HG03064 (cell line): ENCODE results near the gene OSBPL3.
"Not testable (repeated sequence)": the region's sequence is repeated elsewhere in the genome, so short reads cannot be mapped to it uniquely, and the experiment has no call there.

Experiments
- ATAC-seq: cut with Tn5 transposase; IDR thresholded peaks from one replicate; pipeline ENCODE4 v1.9.1; 2021; ENCODE audit warnings: low read depth; ENCODE audit not compliant: unreplicated experiment

OSBPL3 gene, protein sequence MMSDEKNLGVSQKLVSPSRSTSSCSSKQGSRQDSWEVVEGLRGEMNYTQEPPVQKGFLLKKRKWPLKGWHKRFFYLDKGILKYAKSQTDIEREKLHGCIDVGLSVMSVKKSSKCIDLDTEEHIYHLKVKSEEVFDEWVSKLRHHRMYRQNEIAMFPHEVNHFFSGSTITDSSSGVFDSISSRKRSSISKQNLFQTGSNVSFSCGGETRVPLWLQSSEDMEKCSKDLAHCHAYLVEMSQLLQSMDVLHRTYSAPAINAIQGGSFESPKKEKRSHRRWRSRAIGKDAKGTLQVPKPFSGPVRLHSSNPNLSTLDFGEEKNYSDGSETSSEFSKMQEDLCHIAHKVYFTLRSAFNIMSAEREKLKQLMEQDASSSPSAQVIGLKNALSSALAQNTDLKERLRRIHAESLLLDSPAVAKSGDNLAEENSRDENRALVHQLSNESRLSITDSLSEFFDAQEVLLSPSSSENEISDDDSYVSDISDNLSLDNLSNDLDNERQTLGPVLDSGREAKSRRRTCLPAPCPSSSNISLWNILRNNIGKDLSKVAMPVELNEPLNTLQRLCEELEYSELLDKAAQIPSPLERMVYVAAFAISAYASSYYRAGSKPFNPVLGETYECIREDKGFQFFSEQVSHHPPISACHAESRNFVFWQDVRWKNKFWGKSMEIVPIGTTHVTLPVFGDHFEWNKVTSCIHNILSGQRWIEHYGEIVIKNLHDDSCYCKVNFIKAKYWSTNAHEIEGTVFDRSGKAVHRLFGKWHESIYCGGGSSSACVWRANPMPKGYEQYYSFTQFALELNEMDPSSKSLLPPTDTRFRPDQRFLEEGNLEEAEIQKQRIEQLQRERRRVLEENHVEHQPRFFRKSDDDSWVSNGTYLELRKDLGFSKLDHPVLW

DNA sequence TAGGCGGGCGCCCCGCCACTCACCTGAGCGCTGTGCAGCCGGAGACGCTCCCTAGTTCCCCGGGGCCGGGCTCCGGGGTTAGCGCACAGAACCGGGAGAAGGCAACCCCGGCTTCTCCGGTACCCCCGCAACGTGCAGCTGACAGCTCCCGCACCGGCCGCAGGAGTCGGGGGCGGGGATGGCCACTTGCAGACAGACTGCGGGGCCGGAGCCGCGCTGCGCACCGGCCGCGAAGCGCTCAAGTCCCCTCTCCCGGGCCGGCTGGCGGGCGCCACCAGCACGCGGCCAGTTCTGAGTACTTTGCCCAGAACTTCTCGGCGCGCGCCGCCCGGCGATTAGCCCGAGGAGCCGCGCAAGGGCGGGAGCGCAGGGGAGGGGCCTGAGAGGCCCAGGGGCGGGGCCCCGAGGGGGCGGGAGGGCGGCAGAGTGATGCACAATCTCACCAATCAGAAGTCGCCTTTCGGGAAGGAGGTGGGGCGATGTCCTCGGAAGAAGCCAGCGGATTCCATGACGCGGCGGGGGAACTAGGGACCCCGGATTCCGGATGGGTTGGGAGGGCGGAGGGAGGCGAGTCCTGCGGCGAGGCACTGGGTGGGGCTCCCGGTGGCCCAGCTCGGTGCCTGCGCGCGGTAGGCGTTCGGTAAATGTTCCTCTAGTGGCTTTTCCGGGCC, at the start of gene OSBPL3:
TSS of gene OSBPL3 (minus strand) at position 316 of the 671 bp plus-strand sequence. CDS start 87,706 bp downstream, outside the sequence.
- ATAC-seq: peak; percentile 65

DNA sequence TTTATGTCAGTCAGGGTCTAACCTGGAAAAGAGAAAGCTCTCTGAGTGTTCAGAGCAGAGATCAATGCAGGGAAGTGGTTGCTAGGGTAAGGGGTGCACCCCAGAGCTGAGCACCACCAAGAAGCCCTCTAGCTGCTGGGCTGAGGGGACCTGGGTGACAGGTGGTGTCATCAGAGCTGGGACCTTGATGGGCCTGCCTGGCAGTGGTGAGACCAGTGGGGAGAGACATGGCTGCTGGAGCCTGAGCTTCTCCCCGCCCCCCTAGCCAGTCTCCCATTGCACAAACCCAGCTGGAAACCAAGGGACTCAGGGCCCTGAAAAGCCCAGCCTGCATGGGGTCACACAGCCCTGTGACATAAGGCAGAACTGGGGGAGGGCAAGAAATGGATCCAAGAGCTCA, 49.1 kb upstream of the OSBPL3 start:
- no peak for ATAC-seq

- ATAC-seq: no peak
Measured at GRCh38 chr7:25028370-25029021, 48.5 kb upstream of the OSBPL3 start.

GRCh38 chr7:25026156-25026555, 46.2 kb upstream of the OSBPL3 start:
- no peak for ATAC-seq

- ATAC-seq: no peak
Measured at GRCh38 chr7:25025218-25025671, 45.3 kb upstream of the OSBPL3 start.

- no peak for ATAC-seq
Measured at GRCh38 chr7:25024066-25024465, 44.1 kb upstream of the OSBPL3 start.

GRCh38 chr7:25017671-25018070, 37.7 kb upstream of the OSBPL3 start:
- not testable (repeated sequence) for ATAC-seq

GRCh38 chr7:25014756-25015155, 34.8 kb upstream of the OSBPL3 start:
- ATAC-seq: no peak

- not testable (repeated sequence) for ATAC-seq
Measured at GRCh38 chr7:25012710-25013109, 32.7 kb upstream of the OSBPL3 start.

GRCh38 chr7:25012254-25012653, 32.3 kb upstream of the OSBPL3 start:
- no peak for ATAC-seq

DNA sequence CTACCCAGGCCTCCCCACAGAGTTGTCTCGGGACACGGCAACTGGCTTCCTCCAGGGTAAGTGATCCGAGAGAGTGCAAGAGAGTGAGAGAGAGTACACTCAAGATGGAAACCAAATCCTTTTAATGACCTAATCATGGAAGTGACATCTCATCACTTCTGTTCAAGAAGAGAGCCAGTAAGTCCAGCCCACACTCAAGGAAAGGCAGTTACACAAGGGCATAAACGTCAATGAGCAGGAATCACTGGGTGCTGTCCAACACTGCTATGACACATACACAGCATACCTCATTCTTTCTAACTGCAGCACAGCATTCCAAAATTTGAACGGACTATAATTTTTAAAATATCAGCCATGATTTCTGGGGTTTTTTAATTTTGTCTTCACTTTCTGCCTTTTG, 29.3 kb upstream of the OSBPL3 start:
- ATAC-seq: no peak

GRCh38 chr7:25007668-25008067, 27.7 kb upstream of the OSBPL3 start:
- no peak for ATAC-seq

DNA sequence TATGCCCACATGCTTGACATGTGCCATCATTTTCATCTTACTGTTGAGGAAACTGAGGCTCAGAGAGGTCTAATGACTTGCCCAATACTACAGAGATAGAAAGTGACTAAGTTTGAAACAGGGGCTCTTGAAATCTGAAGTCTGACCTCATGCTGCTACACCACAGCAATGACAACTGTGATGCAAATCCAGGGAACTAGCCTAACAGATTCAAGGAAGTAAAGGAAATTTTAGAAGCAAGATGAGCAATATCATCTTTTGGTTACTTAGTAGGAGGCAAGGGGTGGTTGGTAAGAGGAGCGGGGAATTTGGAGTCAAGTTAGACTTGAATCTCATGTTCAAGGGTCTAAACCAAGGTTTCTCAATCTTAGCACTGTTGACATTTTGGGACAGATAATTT, 26.3 kb upstream of the OSBPL3 start:
- ATAC-seq: no peak

DNA sequence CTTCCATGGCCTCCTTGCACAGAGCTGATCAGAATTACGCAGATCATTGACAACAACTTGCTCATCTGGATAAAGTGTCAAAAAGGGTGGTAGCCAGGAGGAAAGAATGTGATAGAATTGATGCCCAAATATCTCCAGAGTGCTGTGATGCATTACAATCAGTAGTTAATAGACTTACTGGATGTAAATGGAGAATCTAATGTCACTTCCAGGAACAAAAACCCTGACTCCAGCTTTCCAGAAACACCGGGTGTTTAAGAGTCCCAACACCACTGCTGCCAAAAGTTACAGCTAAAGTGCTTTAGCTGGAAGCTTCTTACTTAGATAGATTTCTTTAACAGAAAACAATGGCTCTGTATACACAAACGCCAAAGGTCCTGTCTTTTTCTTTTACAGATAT, 25.7 kb upstream of the OSBPL3 start:
- no peak for ATAC-seq

DNA sequence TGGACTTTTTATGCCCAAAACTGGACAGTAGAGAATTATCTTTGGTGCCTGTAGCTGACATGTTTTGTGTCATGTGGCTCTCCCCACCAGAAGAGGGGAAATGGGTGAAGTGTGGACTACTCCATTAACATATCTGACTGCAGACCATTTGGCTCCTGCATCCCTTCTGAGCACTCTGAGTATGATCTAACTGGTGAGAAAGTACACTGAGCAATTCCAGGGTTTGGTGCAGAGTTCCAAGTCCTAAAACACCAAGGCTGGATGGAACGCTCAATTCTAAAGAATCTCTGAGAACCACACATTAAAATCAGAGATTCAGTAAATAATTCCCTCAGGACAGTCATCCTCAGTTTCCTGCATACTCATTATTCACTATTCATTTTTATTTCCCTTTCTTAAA, 22.8 kb upstream of the OSBPL3 start:
- no peak for ATAC-seq

DNA sequence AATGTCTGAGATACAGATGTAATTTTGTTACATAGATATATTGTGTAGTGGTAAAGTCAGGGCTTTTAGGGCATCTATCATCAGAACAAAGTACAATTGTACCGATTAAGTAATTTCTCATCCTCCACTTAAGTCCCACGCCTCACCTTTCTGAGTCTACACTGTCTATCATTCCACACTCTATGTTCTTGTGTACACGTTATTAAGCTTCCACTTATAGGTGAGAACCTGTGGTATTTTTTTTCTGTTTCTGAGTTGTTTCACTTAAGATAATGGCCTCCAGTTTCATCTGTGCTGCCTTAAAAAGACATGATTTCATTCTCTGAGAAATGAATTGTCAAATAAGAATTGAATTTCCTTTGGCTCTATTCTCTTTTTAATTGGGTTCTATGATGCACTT, 15.5 kb upstream of the OSBPL3 start:
- no peak for ATAC-seq

GRCh38 chr7:24992314-24992713, 12.3 kb upstream of the OSBPL3 start:
- no peak for ATAC-seq

DNA sequence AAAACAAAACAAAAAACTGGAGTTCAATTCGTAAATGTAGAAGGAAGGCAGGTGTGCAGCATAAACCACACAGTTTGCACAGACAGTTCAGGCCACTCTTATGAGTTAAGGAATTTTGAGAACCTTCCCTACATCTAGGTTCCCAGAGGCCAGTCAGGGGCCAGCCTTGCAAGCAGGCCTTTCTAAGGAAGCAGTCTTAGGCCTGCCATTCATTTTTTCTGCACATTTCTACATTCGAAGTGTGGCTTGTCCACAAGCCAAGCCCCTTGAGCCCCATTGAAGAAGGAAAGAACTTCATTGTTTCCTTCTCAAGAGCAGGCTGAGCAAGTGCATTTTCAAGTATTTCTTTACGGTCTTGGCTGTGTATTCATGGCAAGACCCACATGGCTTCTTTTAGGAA, 11.4 kb upstream of the OSBPL3 start:
- no peak for ATAC-seq

DNA sequence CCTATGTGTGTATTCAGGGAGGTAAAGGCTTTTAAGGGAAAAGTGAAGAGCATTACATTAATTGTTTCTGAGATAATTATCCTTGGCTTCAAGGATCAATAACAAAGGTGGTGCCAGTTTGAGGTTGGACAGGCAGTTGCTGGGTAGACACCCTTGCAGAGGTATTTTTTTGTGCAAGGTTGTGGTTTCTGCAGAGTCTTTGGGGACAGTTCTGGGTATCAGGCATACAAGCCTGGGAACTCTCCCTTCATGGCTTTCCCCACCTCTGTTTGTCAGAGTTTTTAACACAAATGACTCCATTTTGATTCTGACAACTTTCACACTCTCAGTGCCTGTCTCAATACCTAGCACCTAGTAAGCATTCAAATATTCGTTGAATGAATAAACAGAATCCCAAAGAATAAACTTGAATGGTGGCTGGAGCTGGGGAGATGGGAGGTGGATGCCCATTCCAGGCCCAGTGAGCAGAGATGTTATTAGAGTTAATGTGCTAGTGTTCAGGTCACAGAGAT, 7.4 kb upstream of the OSBPL3 start:
- no peak for ATAC-seq

DNA sequence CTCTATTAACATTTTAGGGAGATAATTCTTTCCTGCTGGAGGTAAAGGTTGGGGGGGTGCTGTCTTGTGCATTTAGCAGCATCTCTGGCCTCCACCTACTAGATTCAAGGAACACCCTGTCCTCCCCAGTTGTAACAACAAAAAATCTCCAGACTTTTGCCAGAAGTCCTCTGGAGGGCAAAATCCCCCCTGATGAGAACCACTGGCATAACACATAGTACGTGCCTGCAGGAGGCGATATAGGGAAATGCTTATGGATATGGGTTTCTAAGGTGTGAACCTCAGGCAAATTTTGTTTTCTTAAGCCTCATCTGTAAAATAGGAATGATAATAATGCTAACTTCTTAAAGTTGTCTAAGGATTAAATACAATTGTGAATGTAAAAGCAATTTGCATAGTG, 2.9 kb upstream of the OSBPL3 start:
- no peak for ATAC-seq
